HepG2 (cell line): Measurements from ENCODE around the gene TBC1D22A. TPM values are rescaled to one million over a fixed set of nuclear protein-coding genes. Genes with fewer than 3 reads are reported as not detected.

Source experiments
- AHDC1 ChIP-seq: sonication (generic); formaldehyde crosslinking; IDR thresholded peaks from 2 replicates; pipeline ENCODE4 v1.5.1; 2020; ENCODE audit warnings: mild to moderate bottlenecking, missing genetic modification reagents, borderline replicate concordance
- BRF2 ChIP-seq: sonication (generic); formaldehyde crosslinking; IDR thresholded peaks from 2 replicates; pipeline ENCODE4 v1.8.1; 2022; ENCODE audit warnings: mild to moderate bottlenecking, missing genetic modification reagents
- GMEB1 ChIP-seq: sonication (generic); formaldehyde crosslinking; IDR thresholded peaks from 2 replicates; pipeline ENCODE4 v1.5.1; 2020; ENCODE audit warnings: missing genetic modification reagents, mild to moderate bottlenecking, borderline replicate concordance
- RARA ChIP-seq: IDR thresholded peaks from 2 replicates; pipeline ENCODE4 v1.6.1; 2016; ENCODE audit warnings: missing genetic modification reagents, missing compliant biosample characterization
- SMARCC2 ChIP-seq: fragments of 450-650 bp; IDR thresholded peaks from 2 replicates; pipeline ENCODE4 v1.6.1; 2017; ENCODE audit warnings: antibody characterized with exemption, mild to moderate bottlenecking
- TOE1 ChIP-seq: sonication (generic); formaldehyde crosslinking; IDR thresholded peaks from 2 replicates; pipeline ENCODE4 v1.4.0; 2020; ENCODE audit warnings: mild to moderate bottlenecking, missing genetic modification reagents
- YEATS4 ChIP-seq: sonication (generic); formaldehyde crosslinking; IDR thresholded peaks from 2 replicates; pipeline ENCODE4 v1.4.0; 2020; ENCODE audit warnings: missing genetic modification reagents, borderline replicate concordance
- ZFP36 ChIP-seq: fragments of 150-350 bp; IDR thresholded peaks from 2 replicates; pipeline ENCODE4 v1.6.1; 2018; ENCODE audit warnings: borderline replicate concordance, low read length, low read depth; ENCODE audit not compliant: partially characterized antibody
- ZSCAN21 ChIP-seq: sonication (generic); formaldehyde crosslinking; IDR thresholded peaks from 2 replicates; pipeline ENCODE4 v1.8.0; 2022; ENCODE audit warnings: mild to moderate bottlenecking, missing genetic modification reagents, moderate library complexity, borderline replicate concordance
- polyA plus RNA-seq, 8 experiments: library from polyadenylated mRNA; depleted of rRNA in 3 of 8; stranded (reverse) in 7 of 8; unstranded in 1 of 8; fragments of >200 nt; fragmentation: Illumina TruSeq in 4 of 8; extraction: Trizol in 4 of 8; gene quantifications; 2 replicates each; pipeline versions ENCODE4 v1.2.1 to v1.2.3, GENCODE V29; 2011 to 2016; ENCODE audit warnings: low read depth in 4 of 8, missing spikeins in 1 of 8, mixed read lengths in 1 of 8; ENCODE audit not compliant: insufficient read depth in 1 of 8
- total RNA-seq, 5 experiments: library from RNA; depleted of rRNA; stranded (reverse); fragments of >200 nt; fragmentation: Illumina TruSeq; extraction: Trizol; gene quantifications; 2 replicates each; pipeline ENCODE4 v1.2.3, GENCODE V29; 2016; ENCODE audit warnings: low read depth in 1 of 5
- TF ChIP-seq, protein P1 (sequence below): IDR thresholded peaks from 2 replicates; pipeline ENCODE4 v1.6.1; 2016; ENCODE audit warnings: mild to moderate bottlenecking, missing biosample characterization, missing genetic modification reagents
- TF ChIP-seq, protein P2 (sequence below): sonication (generic); formaldehyde crosslinking; IDR thresholded peaks from 2 replicates; pipeline ENCODE4 v1.8.1; 2023; ENCODE audit warnings: missing genetic modification reagents, inconsistent platforms, borderline replicate concordance
- TF ChIP-seq, protein P3 (sequence below): sonication (generic); formaldehyde crosslinking; IDR thresholded peaks from 2 replicates; pipeline ENCODE4 v1.4.0; 2020; ENCODE audit warnings: mild to moderate bottlenecking, missing genetic modification reagents
- TF ChIP-seq, protein P4 (sequence below): IDR thresholded peaks from 2 replicates; pipeline ENCODE4 v1.6.1; 2018; ENCODE audit warnings: missing genetic modification reagents, mild to moderate bottlenecking, missing compliant biosample characterization
- TF ChIP-seq, protein P5 (sequence below): sonication (generic); formaldehyde crosslinking; IDR thresholded peaks from 2 replicates; pipeline ENCODE4 v1.9.0; 2021; ENCODE audit warnings: missing genetic modification reagents, borderline replicate concordance

Gene TBC1D22A
- total and polyA plus RNA-seq, 2 of the 13 experiments (the other 11 are each of a cell fraction or from before 2014, with no cell fraction given), result 17.3 to 18.0 TPM

GRCh38 chr22:46762238-46763050, at the start of gene TBC1D22A (continued):
- no peak for TF ChIP-seq TOE1 (CRISPR knock-in tag)
- TF ChIP-seq, protein P1, sequence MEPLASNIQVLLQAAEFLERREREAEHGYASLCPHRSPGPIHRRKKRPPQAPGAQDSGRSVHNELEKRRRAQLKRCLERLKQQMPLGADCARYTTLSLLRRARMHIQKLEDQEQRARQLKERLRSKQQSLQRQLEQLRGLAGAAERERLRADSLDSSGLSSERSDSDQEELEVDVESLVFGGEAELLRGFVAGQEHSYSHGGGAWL, result peak; percentile 83
- TF ChIP-seq, protein P2, sequence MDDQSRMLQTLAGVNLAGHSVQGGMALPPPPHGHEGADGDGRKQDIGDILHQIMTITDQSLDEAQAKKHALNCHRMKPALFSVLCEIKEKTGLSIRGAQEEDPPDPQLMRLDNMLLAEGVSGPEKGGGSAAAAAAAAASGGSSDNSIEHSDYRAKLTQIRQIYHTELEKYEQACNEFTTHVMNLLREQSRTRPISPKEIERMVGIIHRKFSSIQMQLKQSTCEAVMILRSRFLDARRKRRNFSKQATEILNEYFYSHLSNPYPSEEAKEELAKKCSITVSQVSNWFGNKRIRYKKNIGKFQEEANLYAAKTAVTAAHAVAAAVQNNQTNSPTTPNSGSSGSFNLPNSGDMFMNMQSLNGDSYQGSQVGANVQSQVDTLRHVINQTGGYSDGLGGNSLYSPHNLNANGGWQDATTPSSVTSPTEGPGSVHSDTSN (CRISPR knock-in tag), result no peak
- TF ChIP-seq, protein P3, sequence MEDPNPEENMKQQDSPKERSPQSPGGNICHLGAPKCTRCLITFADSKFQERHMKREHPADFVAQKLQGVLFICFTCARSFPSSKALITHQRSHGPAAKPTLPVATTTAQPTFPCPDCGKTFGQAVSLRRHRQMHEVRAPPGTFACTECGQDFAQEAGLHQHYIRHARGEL (CRISPR knock-in tag), result no peak; the same call in 1 of the 2 replicates
- peak; percentile 91 for TF ChIP-seq YEATS4 (CRISPR knock-in tag)
- TF ChIP-seq ZFP36, result no peak
- TF ChIP-seq, protein P4, sequence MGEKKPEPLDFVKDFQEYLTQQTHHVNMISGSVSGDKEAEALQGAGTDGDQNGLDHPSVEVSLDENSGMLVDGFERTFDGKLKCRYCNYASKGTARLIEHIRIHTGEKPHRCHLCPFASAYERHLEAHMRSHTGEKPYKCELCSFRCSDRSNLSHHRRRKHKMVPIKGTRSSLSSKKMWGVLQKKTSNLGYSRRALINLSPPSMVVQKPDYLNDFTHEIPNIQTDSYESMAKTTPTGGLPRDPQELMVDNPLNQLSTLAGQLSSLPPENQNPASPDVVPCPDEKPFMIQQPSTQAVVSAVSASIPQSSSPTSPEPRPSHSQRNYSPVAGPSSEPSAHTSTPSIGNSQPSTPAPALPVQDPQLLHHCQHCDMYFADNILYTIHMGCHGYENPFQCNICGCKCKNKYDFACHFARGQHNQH (CRISPR knock-in tag), result peak; percentile 95
- no peak for TF ChIP-seq AHDC1 (CRISPR knock-in tag)
- TF ChIP-seq SMARCC2, result no peak
- TF ChIP-seq, protein P5, sequence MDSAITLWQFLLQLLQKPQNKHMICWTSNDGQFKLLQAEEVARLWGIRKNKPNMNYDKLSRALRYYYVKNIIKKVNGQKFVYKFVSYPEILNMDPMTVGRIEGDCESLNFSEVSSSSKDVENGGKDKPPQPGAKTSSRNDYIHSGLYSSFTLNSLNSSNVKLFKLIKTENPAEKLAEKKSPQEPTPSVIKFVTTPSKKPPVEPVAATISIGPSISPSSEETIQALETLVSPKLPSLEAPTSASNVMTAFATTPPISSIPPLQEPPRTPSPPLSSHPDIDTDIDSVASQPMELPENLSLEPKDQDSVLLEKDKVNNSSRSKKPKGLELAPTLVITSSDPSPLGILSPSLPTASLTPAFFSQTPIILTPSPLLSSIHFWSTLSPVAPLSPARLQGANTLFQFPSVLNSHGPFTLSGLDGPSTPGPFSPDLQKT (CRISPR knock-in tag), result no peak
- TF ChIP-seq GMEB1, result peak; percentile 99
- TF ChIP-seq ZSCAN21 (CRISPR knock-in tag), result peak; percentile 49; the same call in 1 of the 2 replicates
- no peak for TF ChIP-seq BRF2
- no peak; the same call in 1 of the 2 replicates for TF ChIP-seq RARA
